Upper lobe of left lung (tissue), 4 donors: Measurements from ENCODE around the gene IKBIP.

Source experiments
- CTCF ChIP-seq, 6 experiments: fragments of 450-650 bp in 4 of 6; fragments of 200-600 bp in 2 of 6; sonication (generic) in 2 of 6; IDR thresholded peaks; one replicate each; pipeline ENCODE4 v1.5.1; 2016 to 2019; ENCODE audit warnings: antibody characterized with exemption in 6 of 6
- POLR2AphosphoS5 ChIP-seq, 2 donors: sonication (generic); formaldehyde crosslinking; IDR thresholded peaks; one replicate each; pipeline ENCODE4 v1.5.1; 2017; ENCODE audit warnings: antibody characterized with exemption in 2 of 2

- TF ChIP-seq POLR2AphosphoS5 (IDR thresholded peaks at IDR 0.05), result no peak
- TF ChIP-seq CTCF (IDR thresholded peaks at IDR 0.05), result no peak
Measured at GRCh38 chr12:98691351-98691750, 46.8 kb upstream of the IKBIP start.
